HepG2 (cell line): ENCODE results near the gene KIN. TPM values are rescaled to one million over a fixed set of nuclear protein-coding genes. Genes with fewer than 3 reads are reported as not detected.

Experiments
- ISX ChIP-seq: sonication (generic); formaldehyde crosslinking; conservative IDR thresholded peaks from 2 replicates; pipeline ENCODE4 v1.5.0; 2020; ENCODE audit warnings: missing genetic modification reagents
- MZF1 ChIP-seq: sonication (generic); formaldehyde crosslinking; IDR thresholded peaks from 2 replicates; pipeline ENCODE4 v1.8.1; 2023; ENCODE audit warnings: mild to moderate bottlenecking, missing genetic modification reagents, borderline replicate concordance
- NRL ChIP-seq: sonication (generic); formaldehyde crosslinking; IDR thresholded peaks from 2 replicates; pipeline ENCODE4 v1.5.0; 2020; ENCODE audit warnings: missing genetic modification reagents, mild to moderate bottlenecking, moderate library complexity, borderline replicate concordance
- ZNF891 ChIP-seq: sonication (generic); formaldehyde crosslinking; IDR thresholded peaks from 2 replicates; pipeline ENCODE4 v1.5.0; 2020; ENCODE audit warnings: mild to moderate bottlenecking, missing genetic modification reagents
- polyA plus RNA-seq, 8 experiments: library from polyadenylated mRNA; depleted of rRNA in 3 of 8; stranded (reverse) in 7 of 8; unstranded in 1 of 8; fragments of >200 nt; fragmentation: Illumina TruSeq in 4 of 8; extraction: Trizol in 4 of 8; gene quantifications; 2 replicates each; pipeline versions ENCODE4 v1.2.1 to v1.2.3, GENCODE V29; 2011 to 2016; ENCODE audit warnings: low read depth in 4 of 8, missing spikeins in 1 of 8, mixed read lengths in 1 of 8; ENCODE audit not compliant: insufficient read depth in 1 of 8
- total RNA-seq, 5 experiments: library from RNA; depleted of rRNA; stranded (reverse); fragments of >200 nt; fragmentation: Illumina TruSeq; extraction: Trizol; gene quantifications; 2 replicates each; pipeline ENCODE4 v1.2.3, GENCODE V29; 2016; ENCODE audit warnings: low read depth in 1 of 5
- TF ChIP-seq, protein P1 (sequence below): sonication (generic); formaldehyde crosslinking; IDR thresholded peaks from 2 replicates; pipeline ENCODE4 v1.4.0; 2020; ENCODE audit warnings: missing genetic modification reagents
- TF ChIP-seq, protein P2 (sequence below): IDR thresholded peaks from 2 replicates; pipeline ENCODE4 v1.6.1; 2016; ENCODE audit warnings: missing biosample characterization, missing genetic modification reagents, low read depth
- TF ChIP-seq, protein P3 (sequence below): sonication (generic); formaldehyde crosslinking; IDR thresholded peaks from 2 replicates; pipeline ENCODE4 v1.4.0; 2020; ENCODE audit warnings: missing genetic modification reagents, borderline replicate concordance
- TF ChIP-seq, protein P4 (sequence below): IDR thresholded peaks from 2 replicates; pipeline ENCODE4 v1.6.1; 2016; ENCODE audit warnings: low read depth, missing genetic modification reagents, missing compliant biosample characterization
- TF ChIP-seq, protein P5 (sequence below): fragments of 450-650 bp; IDR thresholded peaks from 2 replicates; pipeline ENCODE4 v1.6.1; 2017

KIN gene
- total and polyA plus RNA-seq, 2 of the 13 experiments (the other 11 are each of a cell fraction or from before 2014, with no cell fraction given): 4.9 to 23.2 TPM

DNA sequence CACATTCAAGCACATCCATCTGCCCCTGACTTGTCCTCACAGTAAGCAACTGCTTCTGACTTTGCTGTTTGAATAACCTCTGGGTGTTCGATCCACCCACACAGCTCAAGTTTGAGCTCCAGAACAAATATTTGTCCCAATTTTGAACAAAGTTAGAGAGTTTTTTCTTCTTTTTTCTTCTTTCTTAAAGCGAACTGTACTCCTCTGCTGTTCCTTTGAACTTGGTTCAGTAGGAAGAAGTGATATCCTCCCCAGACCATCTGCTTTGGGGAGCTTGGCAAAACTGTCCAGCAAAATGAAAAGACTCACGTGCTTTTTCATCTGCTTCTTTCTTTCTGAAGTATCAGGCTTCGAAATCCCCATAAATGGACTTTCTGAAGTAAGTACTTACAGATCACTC is 84.7 kb downstream of the KIN start, which contains the start of gene ITIH2 (continued):
- TF ChIP-seq, protein P1, sequence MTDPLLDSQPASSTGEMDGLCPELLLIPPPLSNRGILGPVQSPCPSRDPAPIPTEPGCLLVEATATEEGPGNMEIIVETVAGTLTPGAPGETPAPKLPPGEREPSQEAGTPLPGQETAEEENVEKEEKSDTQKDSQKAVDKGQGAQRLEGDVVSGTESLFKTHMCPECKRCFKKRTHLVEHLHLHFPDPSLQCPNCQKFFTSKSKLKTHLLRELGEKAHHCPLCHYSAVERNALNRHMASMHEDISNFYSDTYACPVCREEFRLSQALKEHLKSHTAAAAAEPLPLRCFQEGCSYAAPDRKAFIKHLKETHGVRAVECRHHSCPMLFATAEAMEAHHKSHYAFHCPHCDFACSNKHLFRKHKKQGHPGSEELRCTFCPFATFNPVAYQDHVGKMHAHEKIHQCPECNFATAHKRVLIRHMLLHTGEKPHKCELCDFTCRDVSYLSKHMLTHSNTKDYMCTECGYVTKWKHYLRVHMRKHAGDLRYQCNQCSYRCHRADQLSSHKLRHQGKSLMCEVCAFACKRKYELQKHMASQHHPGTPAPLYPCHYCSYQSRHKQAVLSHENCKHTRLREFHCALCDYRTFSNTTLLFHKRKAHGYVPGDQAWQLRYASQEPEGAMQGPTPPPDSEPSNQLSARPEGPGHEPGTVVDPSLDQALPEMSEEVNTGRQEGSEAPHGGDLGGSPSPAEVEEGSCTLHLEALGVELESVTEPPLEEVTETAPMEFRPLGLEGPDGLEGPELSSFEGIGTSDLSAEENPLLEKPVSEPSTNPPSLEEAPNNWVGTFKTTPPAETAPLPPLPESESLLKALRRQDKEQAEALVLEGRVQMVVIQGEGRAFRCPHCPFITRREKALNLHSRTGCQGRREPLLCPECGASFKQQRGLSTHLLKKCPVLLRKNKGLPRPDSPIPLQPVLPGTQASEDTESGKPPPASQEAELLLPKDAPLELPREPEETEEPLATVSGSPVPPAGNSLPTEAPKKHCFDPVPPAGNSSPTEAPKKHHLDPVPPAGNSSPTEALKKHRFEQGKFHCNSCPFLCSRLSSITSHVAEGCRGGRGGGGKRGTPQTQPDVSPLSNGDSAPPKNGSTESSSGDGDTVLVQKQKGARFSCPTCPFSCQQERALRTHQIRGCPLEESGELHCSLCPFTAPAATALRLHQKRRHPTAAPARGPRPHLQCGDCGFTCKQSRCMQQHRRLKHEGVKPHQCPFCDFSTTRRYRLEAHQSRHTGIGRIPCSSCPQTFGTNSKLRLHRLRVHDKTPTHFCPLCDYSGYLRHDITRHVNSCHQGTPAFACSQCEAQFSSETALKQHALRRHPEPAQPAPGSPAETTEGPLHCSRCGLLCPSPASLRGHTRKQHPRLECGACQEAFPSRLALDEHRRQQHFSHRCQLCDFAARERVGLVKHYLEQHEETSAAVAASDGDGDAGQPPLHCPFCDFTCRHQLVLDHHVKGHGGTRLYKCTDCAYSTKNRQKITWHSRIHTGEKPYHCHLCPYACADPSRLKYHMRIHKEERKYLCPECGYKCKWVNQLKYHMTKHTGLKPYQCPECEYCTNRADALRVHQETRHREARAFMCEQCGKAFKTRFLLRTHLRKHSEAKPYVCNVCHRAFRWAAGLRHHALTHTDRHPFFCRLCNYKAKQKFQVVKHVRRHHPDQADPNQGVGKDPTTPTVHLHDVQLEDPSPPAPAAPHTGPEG (CRISPR knock-in tag): no peak
- TF ChIP-seq, protein P2, sequence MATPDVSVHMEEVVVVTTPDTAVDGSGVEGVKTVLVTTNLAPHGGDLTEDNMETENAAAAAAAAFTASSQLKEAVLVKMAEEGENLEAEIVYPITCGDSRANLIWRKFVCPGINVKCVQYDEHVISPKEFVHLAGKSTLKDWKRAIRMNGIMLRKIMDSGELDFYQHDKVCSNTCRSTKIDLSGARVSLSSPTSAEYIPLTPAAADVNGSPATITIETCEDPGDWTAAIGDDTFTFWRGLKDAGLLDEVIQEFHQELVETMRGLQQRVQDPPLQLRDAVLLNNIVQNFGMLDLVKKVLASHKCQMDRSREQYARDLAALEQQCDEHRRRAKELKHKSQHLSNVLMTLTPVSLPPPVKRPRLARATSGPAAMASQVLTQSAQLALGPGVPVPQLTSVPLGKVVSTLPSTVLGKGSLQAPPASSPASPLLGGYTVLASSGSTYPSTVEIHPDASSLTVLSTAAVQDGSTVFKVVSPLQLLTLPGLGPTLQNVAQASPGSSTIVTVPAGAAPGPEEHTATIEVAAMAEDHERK (CRISPR knock-in tag): no peak
- TF ChIP-seq ISX (CRISPR knock-in tag): no peak
- TF ChIP-seq, protein P3, sequence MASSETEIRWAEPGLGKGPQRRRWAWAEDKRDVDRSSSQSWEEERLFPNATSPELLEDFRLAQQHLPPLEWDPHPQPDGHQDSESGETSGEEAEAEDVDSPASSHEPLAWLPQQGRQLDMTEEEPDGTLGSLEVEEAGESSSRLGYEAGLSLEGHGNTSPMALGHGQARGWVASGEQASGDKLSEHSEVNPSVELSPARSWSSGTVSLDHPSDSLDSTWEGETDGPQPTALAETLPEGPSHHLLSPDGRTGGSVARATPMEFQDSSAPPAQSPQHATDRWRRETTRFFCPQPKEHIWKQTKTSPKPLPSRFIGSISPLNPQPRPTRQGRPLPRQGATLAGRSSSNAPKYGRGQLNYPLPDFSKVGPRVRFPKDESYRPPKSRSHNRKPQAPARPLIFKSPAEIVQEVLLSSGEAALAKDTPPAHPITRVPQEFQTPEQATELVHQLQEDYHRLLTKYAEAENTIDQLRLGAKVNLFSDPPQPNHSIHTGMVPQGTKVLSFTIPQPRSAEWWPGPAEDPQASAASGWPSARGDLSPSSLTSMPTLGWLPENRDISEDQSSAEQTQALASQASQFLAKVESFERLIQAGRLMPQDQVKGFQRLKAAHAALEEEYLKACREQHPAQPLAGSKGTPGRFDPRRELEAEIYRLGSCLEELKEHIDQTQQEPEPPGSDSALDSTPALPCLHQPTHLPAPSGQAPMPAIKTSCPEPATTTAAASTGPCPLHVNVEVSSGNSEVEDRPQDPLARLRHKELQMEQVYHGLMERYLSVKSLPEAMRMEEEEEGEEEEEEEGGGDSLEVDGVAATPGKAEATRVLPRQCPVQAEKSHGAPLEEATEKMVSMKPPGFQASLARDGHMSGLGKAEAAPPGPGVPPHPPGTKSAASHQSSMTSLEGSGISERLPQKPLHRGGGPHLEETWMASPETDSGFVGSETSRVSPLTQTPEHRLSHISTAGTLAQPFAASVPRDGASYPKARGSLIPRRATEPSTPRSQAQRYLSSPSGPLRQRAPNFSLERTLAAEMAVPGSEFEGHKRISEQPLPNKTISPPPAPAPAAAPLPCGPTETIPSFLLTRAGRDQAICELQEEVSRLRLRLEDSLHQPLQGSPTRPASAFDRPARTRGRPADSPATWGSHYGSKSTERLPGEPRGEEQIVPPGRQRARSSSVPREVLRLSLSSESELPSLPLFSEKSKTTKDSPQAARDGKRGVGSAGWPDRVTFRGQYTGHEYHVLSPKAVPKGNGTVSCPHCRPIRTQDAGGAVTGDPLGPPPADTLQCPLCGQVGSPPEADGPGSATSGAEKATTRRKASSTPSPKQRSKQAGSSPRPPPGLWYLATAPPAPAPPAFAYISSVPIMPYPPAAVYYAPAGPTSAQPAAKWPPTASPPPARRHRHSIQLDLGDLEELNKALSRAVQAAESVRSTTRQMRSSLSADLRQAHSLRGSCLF (CRISPR knock-in tag): no peak
- no peak for TF ChIP-seq NRL (CRISPR knock-in tag)
- no peak for TF ChIP-seq ZNF891
- TF ChIP-seq MZF1 (CRISPR knock-in tag): no peak
- TF ChIP-seq, protein P4, sequence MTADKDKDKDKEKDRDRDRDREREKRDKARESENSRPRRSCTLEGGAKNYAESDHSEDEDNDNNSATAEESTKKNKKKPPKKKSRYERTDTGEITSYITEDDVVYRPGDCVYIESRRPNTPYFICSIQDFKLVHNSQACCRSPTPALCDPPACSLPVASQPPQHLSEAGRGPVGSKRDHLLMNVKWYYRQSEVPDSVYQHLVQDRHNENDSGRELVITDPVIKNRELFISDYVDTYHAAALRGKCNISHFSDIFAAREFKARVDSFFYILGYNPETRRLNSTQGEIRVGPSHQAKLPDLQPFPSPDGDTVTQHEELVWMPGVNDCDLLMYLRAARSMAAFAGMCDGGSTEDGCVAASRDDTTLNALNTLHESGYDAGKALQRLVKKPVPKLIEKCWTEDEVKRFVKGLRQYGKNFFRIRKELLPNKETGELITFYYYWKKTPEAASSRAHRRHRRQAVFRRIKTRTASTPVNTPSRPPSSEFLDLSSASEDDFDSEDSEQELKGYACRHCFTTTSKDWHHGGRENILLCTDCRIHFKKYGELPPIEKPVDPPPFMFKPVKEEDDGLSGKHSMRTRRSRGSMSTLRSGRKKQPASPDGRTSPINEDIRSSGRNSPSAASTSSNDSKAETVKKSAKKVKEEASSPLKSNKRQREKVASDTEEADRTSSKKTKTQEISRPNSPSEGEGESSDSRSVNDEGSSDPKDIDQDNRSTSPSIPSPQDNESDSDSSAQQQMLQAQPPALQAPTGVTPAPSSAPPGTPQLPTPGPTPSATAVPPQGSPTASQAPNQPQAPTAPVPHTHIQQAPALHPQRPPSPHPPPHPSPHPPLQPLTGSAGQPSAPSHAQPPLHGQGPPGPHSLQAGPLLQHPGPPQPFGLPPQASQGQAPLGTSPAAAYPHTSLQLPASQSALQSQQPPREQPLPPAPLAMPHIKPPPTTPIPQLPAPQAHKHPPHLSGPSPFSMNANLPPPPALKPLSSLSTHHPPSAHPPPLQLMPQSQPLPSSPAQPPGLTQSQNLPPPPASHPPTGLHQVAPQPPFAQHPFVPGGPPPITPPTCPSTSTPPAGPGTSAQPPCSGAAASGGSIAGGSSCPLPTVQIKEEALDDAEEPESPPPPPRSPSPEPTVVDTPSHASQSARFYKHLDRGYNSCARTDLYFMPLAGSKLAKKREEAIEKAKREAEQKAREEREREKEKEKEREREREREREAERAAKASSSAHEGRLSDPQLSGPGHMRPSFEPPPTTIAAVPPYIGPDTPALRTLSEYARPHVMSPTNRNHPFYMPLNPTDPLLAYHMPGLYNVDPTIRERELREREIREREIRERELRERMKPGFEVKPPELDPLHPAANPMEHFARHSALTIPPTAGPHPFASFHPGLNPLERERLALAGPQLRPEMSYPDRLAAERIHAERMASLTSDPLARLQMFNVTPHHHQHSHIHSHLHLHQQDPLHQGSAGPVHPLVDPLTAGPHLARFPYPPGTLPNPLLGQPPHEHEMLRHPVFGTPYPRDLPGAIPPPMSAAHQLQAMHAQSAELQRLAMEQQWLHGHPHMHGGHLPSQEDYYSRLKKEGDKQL (CRISPR knock-in tag): peak; percentile 50; the same call in 1 of the 2 replicates
- TF ChIP-seq, protein P5, sequence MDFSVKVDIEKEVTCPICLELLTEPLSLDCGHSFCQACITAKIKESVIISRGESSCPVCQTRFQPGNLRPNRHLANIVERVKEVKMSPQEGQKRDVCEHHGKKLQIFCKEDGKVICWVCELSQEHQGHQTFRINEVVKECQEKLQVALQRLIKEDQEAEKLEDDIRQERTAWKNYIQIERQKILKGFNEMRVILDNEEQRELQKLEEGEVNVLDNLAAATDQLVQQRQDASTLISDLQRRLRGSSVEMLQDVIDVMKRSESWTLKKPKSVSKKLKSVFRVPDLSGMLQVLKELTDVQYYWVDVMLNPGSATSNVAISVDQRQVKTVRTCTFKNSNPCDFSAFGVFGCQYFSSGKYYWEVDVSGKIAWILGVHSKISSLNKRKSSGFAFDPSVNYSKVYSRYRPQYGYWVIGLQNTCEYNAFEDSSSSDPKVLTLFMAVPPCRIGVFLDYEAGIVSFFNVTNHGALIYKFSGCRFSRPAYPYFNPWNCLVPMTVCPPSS: no peak
